ENCODE results near the gene ELFN1. TPM values are rescaled to one million over a fixed set of nuclear protein-coding genes. Genes with fewer than 3 reads are reported as not detected.

The ELFN1 gene
- polyA plus RNA-seq, 12 donors: 1.6 to 12.9 (median 4.9) TPM; not detected in 1

- no peak for DNase-seq
These were observed 71.9 kb downstream of the ELFN1 start for GRCh38 chr7:1741751-1742554.

- peak; percentile 67 for DNase-seq
These were observed 72.7 kb downstream of the ELFN1 start for GRCh38 chr7:1742555-1743303.

- DNase-seq: no peak
These were observed 73.6 kb downstream of the ELFN1 start for GRCh38 chr7:1743481-1744230.

GRCh38 chr7:1744296-1745017 is 74.4 kb downstream of the ELFN1 start:
- DNase-seq: no peak

GRCh38 chr7:1745018-1745532 is 75.0 kb downstream of the ELFN1 start:
- no peak for DNase-seq

GRCh38 chr7:1745576-1746490 is 75.8 kb downstream of the ELFN1 start:
- no peak for DNase-seq

GRCh38 chr7:1746491-1746975 is 76.5 kb downstream of the ELFN1 start:
- no peak for DNase-seq

- DNase-seq: no peak
These were observed 77.1 kb downstream of the ELFN1 start for GRCh38 chr7:1747004-1747801.

GRCh38 chr7:1748076-1748838 is 78.2 kb downstream of the ELFN1 start:
- no peak for DNase-seq

GRCh38 chr7:1748839-1749173 is 78.7 kb downstream of the ELFN1 start:
- no peak for DNase-seq

- DNase-seq: no peak
These were observed 79.3 kb downstream of the ELFN1 start for GRCh38 chr7:1749351-1749863.

GRCh38 chr7:1749864-1750466 is 79.9 kb downstream of the ELFN1 start:
- DNase-seq: no peak

GRCh38 chr7:1750541-1751021 is 80.5 kb downstream of the ELFN1 start:
- DNase-seq: no peak

GRCh38 chr7:1752111-1752510 is 82.0 kb downstream of the ELFN1 start:
- DNase-seq: no peak

GRCh38 chr7:1752771-1753563 is 82.9 kb downstream of the ELFN1 start:
- no peak for DNase-seq

- no peak for DNase-seq
These were observed 83.4 kb downstream of the ELFN1 start for GRCh38 chr7:1753564-1753867.

GRCh38 chr7:1754345-1754908 is 84.3 kb downstream of the ELFN1 start:
- no peak for DNase-seq
